HCT116 (cell line): ENCODE measurements around the gene PLA2G15. TPM values are rescaled to one million over a fixed set of nuclear protein-coding genes. Genes with fewer than 3 reads are reported as not detected.

Source experiments
- ATAC-seq: fragments of 200-7000 bp; cut with Tn5 transposase; 2 replicates; pipeline ENCODE4 v1.9.1; 2020; ENCODE audit warnings: mild to moderate bottlenecking, moderate library complexity
- BruUV-seq: library from RNA; stranded (reverse); fragments of 400-500 nt; replicated peaks from 2 replicates; lab custom pipeline; 2021; lab: Mats Ljungman, UMichigan
- CTCF ChIA-PET: fragments of 300-600 bp; sonication (Branson Sonifier 250); formaldehyde crosslinking; loops from one replicate; lab custom pipeline; 2021; ENCODE audit warnings: antibody characterized with exemption; lab: Charles Lee
- POLR2A ChIA-PET: fragments of 300-600, 350-600 bp; sonication (Branson Sonifier 250); formaldehyde crosslinking; loops from one replicate; lab custom pipeline; 2021; ENCODE audit warnings: antibody characterized with exemption; lab: Charles Lee
- RAD21 ChIA-PET, 2 experiments: fragments of 300-600 bp; sonication (Branson Sonifier 250); formaldehyde crosslinking; loops; one replicate each; lab custom pipeline; 2023; ENCODE audit warnings: low total read pairs in 2 of 2; ENCODE audit not compliant: uncharacterized antibody in 2 of 2, unreplicated experiment in 2 of 2, low non-redundant PET in 1 of 2; lab: Charles Lee
- DNase-seq: peaks from one replicate; pipeline ENCODE4 v3.0.0-alpha.2; 2010; ENCODE audit warnings: low read depth, low spot score
- H2AFZ ChIP-seq: fragments of 200-600 bp; shearing (Covaris generic), sonication (generic); 2 replicates; pipeline ENCODE4 v1.6.1; 2017; ENCODE audit warnings: low read depth, mixed run types, mixed read lengths, antibody characterized with exemption, low read length; ENCODE audit not compliant: poor library complexity, severe bottlenecking
- H3K27ac ChIP-seq: 2 replicates; pipeline ENCODE4 v1.5.1; 2012; ENCODE audit warnings: low read depth, low read length
- H3K27me3 ChIP-seq: fragments of 200-600 bp; sonication (generic); 2 replicates; pipeline ENCODE4 v1.6.1; 2016; ENCODE audit warnings: mixed run types, low read length, mixed read lengths; ENCODE audit not compliant: insufficient read depth
- H3K36me3 ChIP-seq, 2 experiments: fragments of 200-500 bp in 1 of 2; fragments of 200-600 bp in 1 of 2; sonication (Bioruptor generic) in 1 of 2; sonication (generic) in 1 of 2; 2 replicates each; pipeline versions ENCODE4 v1.5.1 to v1.6.1; 2014 to 2016; ENCODE audit warnings: low read length in 2 of 2, inconsistent platforms in 1 of 2, mixed read lengths in 1 of 2, mixed run types in 1 of 2; ENCODE audit not compliant: insufficient read depth in 2 of 2, control insufficient read depth in 1 of 2
- H3K4me1 ChIP-seq, 2 experiments: fragments of 200-600 bp in 1 of 2; sonication (generic) in 1 of 2; 2 replicates each; pipeline versions ENCODE4 v1.5.1 to v1.6.1; 2012 to 2017; ENCODE audit warnings: low read length in 2 of 2, inconsistent platforms in 1 of 2, mild to moderate bottlenecking in 1 of 2, mixed read lengths in 1 of 2, mixed run types in 1 of 2, moderate library complexity in 1 of 2; ENCODE audit not compliant: insufficient read depth in 2 of 2, control insufficient read depth in 1 of 2
- H3K4me2 ChIP-seq: fragments of 200-600 bp; sonication (generic); 2 replicates; pipeline ENCODE4 v1.6.1; 2017; ENCODE audit warnings: mixed run types, low read length, mixed read lengths
- H3K4me3 ChIP-seq, 2 experiments: fragments of 200-600 bp in 1 of 2; sonication (generic) in 1 of 2; replicated peaks in 1 of 2; 2 replicates each; pipeline ENCODE4 v1.5.1; 2011 to 2016; ENCODE audit warnings: low read length in 2 of 2, control low read depth in 1 of 2, low read depth in 1 of 2, mild to moderate bottlenecking in 1 of 2, mixed read lengths in 1 of 2, mixed run types in 1 of 2
- H3K79me2 ChIP-seq: fragments of 200-600 bp; sonication (generic); 2 replicates; pipeline ENCODE4 v1.6.1; 2017; ENCODE audit warnings: mild to moderate bottlenecking, mixed run types, low read length, moderate library complexity, mixed read lengths; ENCODE audit not compliant: insufficient read depth
- H3K9ac ChIP-seq: fragments of 200-600 bp; sonication (generic); 2 replicates; pipeline ENCODE4 v1.6.1; 2016; ENCODE audit warnings: low read length, mixed read lengths
- H3K9me2 ChIP-seq: fragments of 200-600 bp; sonication (generic), shearing (Covaris generic); 2 replicates; pipeline ENCODE4 v1.6.1; 2017; ENCODE audit warnings: mixed run types, mild to moderate bottlenecking, moderate library complexity; ENCODE audit not compliant: insufficient read depth
- H3K9me3 ChIP-seq, 2 experiments: fragments of 200-500 bp in 1 of 2; fragments of 200-600 bp in 1 of 2; sonication (Bioruptor generic) in 1 of 2; sonication (generic) in 1 of 2; 2 replicates each; pipeline ENCODE4 v1.6.1; 2014 to 2017; ENCODE audit warnings: low read length in 2 of 2, mixed read lengths in 2 of 2, inconsistent platforms in 1 of 2, low read depth in 1 of 2, mild to moderate bottlenecking in 1 of 2, mixed run types in 1 of 2, moderate library complexity in 1 of 2; ENCODE audit not compliant: control insufficient read depth in 1 of 2, insufficient read depth in 1 of 2
- H4K20me1 ChIP-seq: fragments of 200-600 bp; sonication (generic), shearing (Covaris generic); 2 replicates; pipeline ENCODE4 v1.6.1; 2017; ENCODE audit warnings: mixed run types, mild to moderate bottlenecking, moderate library complexity; ENCODE audit not compliant: insufficient read depth
- CEBPB ChIP-seq: IDR thresholded peaks from 2 replicates; pipeline ENCODE4 v1.6.1; 2012; ENCODE audit warnings: low read depth
- POLR2A ChIP-seq: IDR thresholded peaks from 2 replicates; pipeline ENCODE4 v1.7.0; 2011; ENCODE audit warnings: borderline replicate concordance; ENCODE audit not compliant: insufficient read depth, insufficient read length; ENCODE audit errors: extremely low read depth
- intact Hi-C: fragments of 100-400 bp; cut with micrococcal nuclease; formaldehyde crosslinking; loops from 2 replicates; pipeline ENCODE4 v1.10.0; 2022
- total RNA-seq: library from RNA; stranded (reverse); gene quantifications from one replicate; pipeline ENCODE4 v1.2.1, GENCODE V29; 2021; ENCODE audit not compliant: unreplicated experiment
- TF ChIP-seq, protein P1 (sequence below), 3 experiments: fragments of 200-600 bp in 1 of 3; sonication (generic) in 1 of 3; IDR thresholded peaks in 2 of 3; conservative IDR thresholded peaks in 1 of 3; 2 replicates each; pipeline ENCODE4 v1.5.1; 2012 to 2017; ENCODE audit warnings: low read depth in 2 of 3, low read length in 2 of 3, antibody characterized with exemption in 1 of 3, borderline replicate concordance in 1 of 3, control low read depth in 1 of 3, mild to moderate bottlenecking in 1 of 3, mixed read lengths in 1 of 3, mixed run types in 1 of 3, moderate library complexity in 1 of 3; ENCODE audit not compliant: insufficient read depth in 1 of 3

Gene PLA2G15
- total RNA-seq, 1 experiment from 2014 or later, result 7.5 TPM

- no peaks in the 10 kb centered on the region for H3K9me3 ChIP-seq
- BruUV-seq, result no TSS peak
- RAD21 ChIA-PET, result no interaction called here
- H3K27me3 ChIP-seq, result no peaks in the 10 kb centered on the region
- ATAC-seq (no peak), DNase-seq (no peak)
- H3K9me2 ChIP-seq, result no peaks in the 10 kb centered on the region
- TF ChIP-seq POLR2A, result no peak
- no peak for TF ChIP-seq CEBPB
- H3K4me1 ChIP-seq, result peaks cover 25 to 33% of the 10 kb centered on the region in 2 experiments
- peaks cover 22% of the 10 kb centered on the region; the same call in 1 of the 2 replicates for H4K20me1 ChIP-seq
- intact Hi-C loops, result loop anchor here (5.0 kb wide), 1 partner anchor 44 kb away; the partner anchor contains the start of genes PRMT7 and SLC7A6OS
- POLR2A ChIA-PET, result no interaction called here
- CTCF ChIA-PET, result no interaction called here
- H3K4me3 ChIP-seq, result no peak overlapping the region
- peaks cover 83% of the 10 kb centered on the region for H3K79me2 ChIP-seq
- H3K36me3 ChIP-seq, result no peaks in the 10 kb centered on the region
- no peak overlapping the region for H3K9ac ChIP-seq
- no peak overlapping the region for H2AFZ ChIP-seq
- no peak overlapping the region for H3K4me2 ChIP-seq
- no peak overlapping the region for H3K27ac ChIP-seq
These were observed 22.6 kb downstream of the PLA2G15 start for GRCh38 chr16:68267612-68268405.

GRCh38 chr16:68269793-68270192 lies 24.6 kb downstream of the PLA2G15 start:
- Histone ChIP-seq H3K4me2 (no peak overlapping the region), H3K9me2 (no peaks in the 10 kb centered on the region), H4K20me1 (peaks cover 22% of the 10 kb centered on the region; the same call in 1 of the 2 replicates), H3K36me3 (peaks cover 0 to 11% of the 10 kb centered on the region in 2 experiments; a peak in 2 of 4 replicates), H3K9ac (no peak overlapping the region)
- no peak for ATAC-seq
- no TSS peak for BruUV-seq
- POLR2A ChIA-PET, result no interaction called here
- TF ChIP-seq, protein P1, sequence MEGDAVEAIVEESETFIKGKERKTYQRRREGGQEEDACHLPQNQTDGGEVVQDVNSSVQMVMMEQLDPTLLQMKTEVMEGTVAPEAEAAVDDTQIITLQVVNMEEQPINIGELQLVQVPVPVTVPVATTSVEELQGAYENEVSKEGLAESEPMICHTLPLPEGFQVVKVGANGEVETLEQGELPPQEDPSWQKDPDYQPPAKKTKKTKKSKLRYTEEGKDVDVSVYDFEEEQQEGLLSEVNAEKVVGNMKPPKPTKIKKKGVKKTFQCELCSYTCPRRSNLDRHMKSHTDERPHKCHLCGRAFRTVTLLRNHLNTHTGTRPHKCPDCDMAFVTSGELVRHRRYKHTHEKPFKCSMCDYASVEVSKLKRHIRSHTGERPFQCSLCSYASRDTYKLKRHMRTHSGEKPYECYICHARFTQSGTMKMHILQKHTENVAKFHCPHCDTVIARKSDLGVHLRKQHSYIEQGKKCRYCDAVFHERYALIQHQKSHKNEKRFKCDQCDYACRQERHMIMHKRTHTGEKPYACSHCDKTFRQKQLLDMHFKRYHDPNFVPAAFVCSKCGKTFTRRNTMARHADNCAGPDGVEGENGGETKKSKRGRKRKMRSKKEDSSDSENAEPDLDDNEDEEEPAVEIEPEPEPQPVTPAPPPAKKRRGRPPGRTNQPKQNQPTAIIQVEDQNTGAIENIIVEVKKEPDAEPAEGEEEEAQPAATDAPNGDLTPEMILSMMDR (IDR thresholded peaks at IDR 0.05 in 2 of 3, conservative IDR thresholded peaks at IDR 0.05 in 1 of 3; ENCODE audit: borderline replicate concordance in 1 of 3, insufficient read depth in 1 of 3, low read depth in 2 of 3, low read length in 2 of 3), result no peak
- TF ChIP-seq, all 23 proteins: peak for 0
- Histone ChIP-seq H3K27me3 (no peaks in the 10 kb centered on the region), H2AFZ (no peak overlapping the region), H3K9me3 (no peaks in the 10 kb centered on the region), H3K4me3 (no peak overlapping the region), H3K27ac (no peak overlapping the region), H3K79me2 (peaks cover 99% of the 10 kb centered on the region), H3K4me1 (peaks cover 18 to 23% of the 10 kb centered on the region in 2 experiments)
- intact Hi-C loops, result loop anchor here (5.0 kb wide), 1 partner anchor 43 kb away; the partner anchor contains the start of genes PRMT7 and SLC7A6OS
- DNase-seq, result no peak
- RAD21 ChIA-PET, result no interaction called here
- CTCF ChIA-PET, result no interaction called here
